COLO668 (cell line): Measurements from ENCODE around the gene SGF29.
"Not testable (repeated sequence)": the region's sequence is repeated elsewhere in the genome, so short reads cannot be mapped to it uniquely, and the experiment has no call there.

ENCODE experiments used
- DNase-seq: peaks from one replicate; lab custom pipeline; 2025; ENCODE audit not compliant: unreplicated experiment; lab: John Stamatoyannopoulos, UW

The SGF29 gene

GRCh38 chr16:28563218-28563617, 9.5 kb downstream of the SGF29 start:
- no peak for DNase-seq

DNA sequence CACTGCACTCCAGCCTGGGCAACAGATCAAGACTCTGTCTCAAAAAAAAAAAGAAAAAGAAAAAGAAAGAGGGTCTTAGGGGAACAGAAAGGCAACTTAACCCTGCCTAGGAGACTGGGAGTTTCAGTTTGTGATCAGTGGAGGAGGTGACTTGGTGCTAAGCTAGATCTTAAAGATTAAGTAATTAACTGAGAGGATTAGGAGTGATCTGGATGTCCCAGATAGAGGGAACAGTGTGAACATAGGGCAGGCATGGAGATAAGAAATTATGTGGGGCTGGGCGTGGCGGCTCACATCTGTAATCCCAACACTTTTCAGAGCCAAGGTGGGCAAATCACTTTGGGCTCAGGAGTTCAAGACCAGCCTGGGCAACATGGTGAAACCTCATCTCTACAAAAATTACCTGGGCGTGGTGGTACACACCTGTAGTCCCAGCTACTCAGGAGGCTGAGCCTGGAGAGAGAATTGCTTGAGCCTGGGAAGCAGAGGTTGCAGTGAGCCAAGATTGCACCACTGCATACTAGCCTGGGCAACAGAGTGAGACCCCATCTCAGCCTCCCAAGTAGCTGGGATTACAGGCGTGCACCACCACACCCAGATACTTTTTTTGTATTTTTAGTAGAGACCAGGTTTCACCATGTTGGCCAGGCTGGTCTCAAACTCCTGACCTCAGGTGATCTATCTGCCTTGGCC, 12.7 kb downstream of the SGF29 start:
- DNase-seq = not testable (repeated sequence)

DNA sequence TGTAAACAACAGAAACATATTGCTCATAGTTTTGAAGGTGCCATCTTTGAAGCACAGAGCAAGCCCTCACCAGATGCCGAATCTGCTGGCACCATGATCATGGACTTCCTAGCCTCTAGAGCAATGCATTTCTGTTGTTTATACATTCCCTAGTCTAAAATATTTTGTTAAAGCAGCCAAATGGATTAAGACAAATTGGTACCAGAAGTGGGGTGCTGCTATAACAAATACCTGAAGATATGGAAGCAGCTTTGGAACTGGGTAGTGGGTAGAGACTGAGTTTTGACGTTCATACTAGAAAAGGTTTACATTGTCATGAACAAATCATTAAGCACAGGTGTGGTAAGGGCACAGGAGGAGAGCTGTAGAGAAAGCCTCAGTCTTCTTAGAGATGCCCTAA, 13.6 kb downstream of the SGF29 start:
- DNase-seq = no peak

DNA sequence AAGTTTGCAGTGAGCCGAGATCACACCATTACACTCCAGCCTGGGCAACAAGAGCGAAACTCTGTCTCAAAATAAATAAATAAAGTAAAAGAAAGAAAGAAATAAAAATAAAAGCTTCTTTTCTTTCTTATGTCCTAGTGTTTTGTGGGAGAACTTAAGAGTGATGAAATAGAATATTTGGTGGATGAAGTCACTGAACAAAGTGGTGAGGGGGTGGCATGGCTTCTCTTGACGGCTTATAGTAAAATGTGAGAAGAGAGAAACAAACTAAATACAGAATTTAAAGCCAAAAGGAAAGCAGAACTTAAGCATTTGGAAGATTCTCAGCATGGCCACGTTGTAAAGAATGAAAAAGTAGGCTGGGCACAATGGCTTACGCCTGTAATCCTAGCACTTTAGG, 15.3 kb downstream of the SGF29 start:
- no peak for DNase-seq

GRCh38 chr16:28569968-28570752, 16.4 kb downstream of the SGF29 start:
- no peak for DNase-seq

GRCh38 chr16:28572696-28573510, 19.2 kb downstream of the SGF29 start:
- DNase-seq = no peak

DNA sequence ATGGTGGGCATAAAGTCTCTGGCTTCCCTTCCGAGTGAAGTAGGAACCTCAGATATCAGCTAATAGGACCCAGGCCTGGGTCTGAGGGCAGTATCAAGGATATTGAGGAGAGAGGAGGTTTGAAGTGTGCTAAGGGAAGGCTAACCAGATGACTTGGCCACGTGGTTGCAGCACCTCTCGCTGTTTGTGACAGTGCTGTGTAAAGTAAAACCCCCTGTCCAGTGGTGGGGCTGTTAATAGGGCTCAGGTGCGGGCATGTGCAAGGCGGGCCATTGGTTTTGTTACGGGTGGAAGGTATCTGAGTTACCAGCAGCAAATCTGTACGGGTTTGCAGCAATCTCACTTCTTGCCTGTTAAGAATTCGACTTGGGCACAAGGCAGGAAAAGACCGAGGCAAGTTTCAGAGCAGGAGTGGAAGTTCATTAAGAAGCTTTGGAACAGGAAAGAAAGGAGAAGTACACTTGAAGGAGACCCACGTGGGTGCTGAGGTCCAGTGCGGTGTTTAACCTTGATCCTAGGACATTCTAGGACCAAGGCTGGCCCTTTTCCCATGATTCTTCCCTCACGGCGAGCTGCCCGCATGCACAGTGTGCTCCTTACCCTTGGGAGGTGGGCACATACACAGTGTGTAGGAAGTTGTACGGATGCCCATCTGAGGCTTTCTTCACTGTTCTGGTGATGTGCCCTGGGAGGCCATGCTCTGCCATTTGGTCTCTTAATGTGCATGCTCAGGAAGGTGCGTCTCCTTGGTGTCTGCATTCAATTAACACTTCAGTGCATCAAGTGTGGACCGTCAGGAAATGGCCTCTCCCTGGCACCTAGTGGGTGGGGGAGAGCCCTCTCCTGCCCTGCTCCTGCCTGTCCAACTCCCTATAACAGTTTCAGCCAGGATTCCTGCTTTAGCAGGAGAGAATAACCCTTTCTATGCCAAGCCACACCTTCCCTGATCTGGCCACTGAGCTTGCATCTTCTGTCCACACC, 20.3 kb downstream of the SGF29 start:
- no peak for DNase-seq

DNA sequence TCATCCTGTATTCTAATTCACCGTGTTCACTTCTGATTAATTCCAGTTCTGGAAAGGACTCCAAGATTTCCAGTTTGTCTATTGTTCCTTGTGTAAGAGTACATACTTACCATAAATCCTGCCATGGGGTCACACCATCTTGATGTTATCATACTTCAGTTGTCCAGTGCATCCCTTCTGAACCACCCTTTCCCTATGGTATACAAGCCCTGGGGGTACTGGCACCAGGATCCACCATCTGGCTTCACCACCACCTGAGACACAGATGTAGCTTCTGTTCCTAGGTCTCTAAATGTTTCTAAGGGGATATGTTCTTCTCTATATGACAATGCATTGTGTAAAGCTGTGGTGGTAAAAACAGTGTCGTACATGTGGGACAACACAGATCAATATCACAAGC, 21.2 kb downstream of the SGF29 start:
- no peak for DNase-seq

- DNase-seq = no peak
These were observed 21.9 kb downstream of the SGF29 start for GRCh38 chr16:28575446-28576109.

- no peak for DNase-seq
These were observed 27.1 kb downstream of the SGF29 start for GRCh38 chr16:28580726-28581315.

DNA sequence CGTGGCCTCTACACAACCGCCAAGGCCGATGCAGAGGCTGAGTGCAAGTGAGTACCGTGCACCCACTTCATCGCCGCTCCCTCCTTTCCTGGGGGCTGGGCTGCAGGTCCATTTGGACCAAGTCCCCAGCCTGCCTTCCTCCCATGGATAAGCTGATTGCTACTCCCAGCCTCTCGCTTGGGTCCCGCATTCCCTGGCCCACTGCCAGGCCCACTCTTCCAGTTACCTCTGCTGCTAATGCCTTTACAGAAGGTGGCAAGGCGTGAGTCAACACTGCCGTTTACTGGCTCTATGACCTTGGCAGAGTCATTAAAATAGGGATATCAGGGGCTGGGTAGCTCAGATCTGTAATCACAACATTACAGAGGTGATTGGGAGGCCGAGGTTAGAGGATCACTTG, 32.0 kb downstream of the SGF29 start:
- DNase-seq = no peak

- DNase-seq = no peak
These were observed 32.7 kb downstream of the SGF29 start for GRCh38 chr16:28586466-28586865.

DNA sequence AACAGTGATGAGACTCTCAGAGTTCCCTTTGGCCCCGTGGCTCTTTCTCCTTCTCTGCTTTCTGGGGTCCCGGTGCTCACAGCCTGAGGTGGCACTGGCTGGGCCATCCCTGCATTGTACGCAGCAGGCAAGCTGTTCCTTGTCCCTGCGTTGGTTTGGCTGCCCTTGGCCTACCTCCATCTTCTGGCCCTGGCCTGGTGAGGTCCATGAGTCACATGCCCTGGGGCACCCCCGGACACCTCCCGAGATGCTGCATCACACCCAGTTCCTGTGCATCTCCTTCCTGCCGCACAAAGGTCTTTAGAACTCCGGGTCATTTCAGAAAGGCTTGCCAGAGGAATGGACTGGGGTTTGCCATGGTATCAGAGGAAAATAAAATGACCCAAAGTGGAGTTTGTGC, 33.7 kb downstream of the SGF29 start:
- DNase-seq = no peak

DNA sequence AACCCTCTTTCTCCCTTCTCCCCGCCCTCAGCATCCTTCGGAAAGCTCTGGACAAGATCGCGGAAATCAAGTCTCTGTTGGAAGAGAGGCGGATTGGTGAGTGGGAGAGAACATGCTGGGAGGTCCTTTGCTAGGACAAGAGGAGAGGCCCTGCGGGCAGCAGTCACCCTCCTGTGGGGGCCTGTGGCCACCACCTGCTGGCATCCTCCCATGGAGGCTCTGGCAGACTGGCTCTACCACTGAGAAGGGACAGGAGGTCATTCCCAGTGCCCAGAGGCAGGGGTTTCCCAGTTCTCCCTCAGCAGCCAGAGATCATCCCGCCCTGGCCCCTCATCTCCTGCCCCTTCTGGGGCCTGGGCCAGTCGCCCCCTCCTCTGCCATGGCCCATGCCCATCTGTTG, 35.3 kb downstream of the SGF29 start:
- no peak for DNase-seq

DNA sequence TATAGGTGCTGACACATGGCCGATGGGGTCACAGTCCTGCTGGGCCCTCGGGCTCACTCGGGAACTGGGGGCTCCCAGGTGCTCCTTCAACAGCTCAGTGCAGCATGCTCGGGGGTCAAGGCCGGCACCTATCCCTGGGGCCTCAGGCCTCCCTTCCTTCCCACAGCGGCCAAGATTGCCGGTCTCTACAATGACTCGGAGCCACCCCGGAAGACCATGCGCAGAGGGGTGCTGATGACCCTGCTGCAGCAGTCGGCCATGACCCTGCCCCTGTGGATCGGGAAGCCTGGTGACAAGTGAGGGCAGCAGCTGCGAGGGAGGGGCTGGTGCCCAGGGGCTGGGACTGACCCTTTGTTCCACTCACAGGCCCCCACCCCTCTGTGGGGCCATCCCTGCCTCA, 36.2 kb downstream of the SGF29 start:
- DNase-seq = no peak

DNA sequence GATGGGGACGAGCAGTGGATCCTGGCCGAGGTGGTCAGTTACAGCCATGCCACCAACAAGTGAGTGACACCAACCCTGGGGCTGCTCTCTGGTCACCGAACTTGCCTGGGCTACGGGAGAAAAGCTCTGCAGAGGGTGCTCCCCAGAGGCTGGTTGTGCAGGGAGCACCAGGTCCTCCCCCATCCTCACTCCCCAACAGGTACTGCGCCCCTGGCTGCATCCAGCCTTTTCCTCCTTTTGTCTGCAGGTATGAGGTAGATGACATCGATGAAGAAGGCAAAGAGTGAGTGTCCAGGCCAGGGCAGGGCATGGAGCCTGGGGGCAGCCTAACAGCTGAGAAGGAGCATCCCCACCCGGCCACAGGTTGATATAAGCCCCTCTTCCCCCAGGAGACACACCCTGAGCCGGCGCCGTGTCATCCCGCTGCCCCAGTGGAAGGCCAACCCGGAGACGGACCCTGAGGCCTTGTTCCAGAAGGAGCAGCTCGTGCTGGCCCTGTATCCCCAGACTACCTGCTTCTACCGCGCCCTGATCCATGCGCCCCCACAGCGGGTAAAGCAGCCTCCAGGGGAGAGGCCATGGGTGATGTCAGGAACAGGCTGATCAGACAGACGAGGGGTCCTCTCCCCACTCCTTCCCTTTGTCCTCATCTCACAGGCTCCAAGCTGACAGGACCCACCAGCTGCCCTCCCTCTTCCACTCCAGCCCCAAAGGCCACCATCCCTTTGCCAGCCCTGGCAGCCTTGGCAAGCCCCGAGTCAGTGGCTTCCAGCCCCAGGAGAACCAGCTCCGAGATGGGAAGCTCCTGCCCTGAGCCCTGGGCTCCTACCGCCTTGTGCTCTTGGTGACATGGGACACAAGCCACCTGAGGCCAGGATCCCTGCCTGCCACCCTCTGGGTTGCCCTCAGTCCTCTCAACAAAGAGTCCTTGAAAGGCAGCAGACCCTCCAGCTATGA, 36.9 kb downstream of the SGF29 start:
- DNase-seq = no peak

DNA sequence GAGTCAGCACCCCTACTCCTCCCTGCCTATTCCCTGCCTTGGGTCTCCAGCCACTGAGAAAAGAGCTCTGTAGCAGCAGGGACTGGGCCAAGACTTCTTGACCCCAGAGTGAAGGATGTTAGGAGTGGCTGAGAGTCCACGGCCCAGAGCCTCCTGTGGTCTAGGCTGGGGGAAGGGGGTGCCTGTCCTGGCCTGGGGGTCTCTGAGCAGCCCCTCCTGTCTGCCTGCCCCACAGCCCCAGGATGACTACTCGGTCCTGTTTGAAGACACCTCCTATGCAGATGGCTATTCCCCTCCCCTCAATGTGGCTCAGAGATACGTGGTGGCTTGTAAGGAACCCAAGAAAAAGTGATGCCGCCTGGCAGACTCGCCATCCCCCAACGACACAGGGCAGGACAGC, 37.6 kb downstream of the SGF29 start:
- DNase-seq = no peak

DNA sequence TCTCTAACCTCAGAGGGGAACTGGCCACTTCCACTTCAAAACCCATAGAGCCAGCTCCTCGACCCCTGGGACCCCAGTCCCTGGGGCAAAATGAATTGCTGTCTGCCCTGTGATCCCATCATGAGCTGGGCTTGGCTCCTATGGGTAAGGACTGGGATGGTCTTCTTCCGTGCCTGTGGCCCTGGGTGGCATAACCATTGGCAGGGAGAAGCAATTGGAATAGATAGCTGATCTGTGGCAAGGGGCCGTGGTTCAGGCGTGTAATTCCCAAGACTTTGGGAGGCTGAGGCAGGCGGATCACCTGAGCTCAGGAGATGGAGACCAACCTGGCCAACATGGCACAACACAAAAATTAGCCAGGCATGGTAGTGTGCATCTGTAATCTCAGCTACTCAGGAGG, 38.8 kb downstream of the SGF29 start:
- DNase-seq = no peak
